NCI-H526 treated with DMSO at 0.1 percent for 48 hours (cell line): ENCODE results near the gene PXMP4.
"Not testable (repeated sequence)": the region's sequence is repeated elsewhere in the genome, so short reads cannot be mapped to it uniquely, and the experiment has no call there.

ENCODE experiments used
- DNase-seq: peaks from one replicate; lab custom pipeline; 2025; lab: John Stamatoyannopoulos, UW

The PXMP4 gene, protein sequence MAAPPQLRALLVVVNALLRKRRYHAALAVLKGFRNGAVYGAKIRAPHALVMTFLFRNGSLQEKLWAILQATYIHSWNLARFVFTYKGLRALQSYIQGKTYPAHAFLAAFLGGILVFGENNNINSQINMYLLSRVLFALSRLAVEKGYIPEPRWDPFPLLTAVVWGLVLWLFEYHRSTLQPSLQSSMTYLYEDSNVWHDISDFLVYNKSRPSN

DNA sequence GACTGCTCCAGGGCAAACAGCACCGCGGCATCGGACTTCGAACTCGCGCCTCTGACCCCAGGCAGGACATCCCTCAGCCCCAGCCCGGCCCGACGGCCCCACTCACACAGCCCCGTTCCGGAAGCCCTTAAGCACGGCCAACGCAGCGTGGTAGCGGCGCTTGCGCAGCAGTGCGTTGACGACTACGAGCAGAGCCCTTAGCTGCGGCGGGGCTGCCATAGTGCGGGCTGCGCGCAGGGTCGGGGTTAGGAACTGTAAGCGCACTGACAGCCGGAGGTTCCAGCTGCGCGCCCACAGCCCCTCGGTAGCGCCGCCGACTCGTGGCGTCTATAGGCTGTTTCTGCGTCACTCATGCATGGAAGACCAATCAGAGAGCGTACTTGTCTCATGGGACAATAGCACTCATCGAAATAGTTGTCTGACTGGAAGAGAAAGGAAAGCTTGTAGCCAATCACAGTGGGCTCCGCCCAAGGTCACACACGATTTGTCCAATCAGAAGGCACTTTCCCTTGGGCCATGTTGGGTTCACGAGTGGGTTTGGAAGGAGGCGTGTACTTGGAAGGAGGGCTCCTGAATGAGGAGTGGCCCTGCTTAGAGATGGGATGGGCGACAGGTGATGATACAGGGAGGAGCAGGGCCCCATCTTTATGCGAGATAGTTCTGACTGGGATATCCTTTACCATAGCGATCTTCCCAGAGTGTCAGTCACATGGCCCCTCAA, at the start of gene PXMP4:
Gene PXMP4, minus strand, starts transcription at position 322 of the 721 bp plus-strand sequence. Its CDS starts 103 bp downstream, at position 219.
- peak; percentile 100 for DNase-seq

- no peak for DNase-seq
Measured at GRCh38 chr20:33769043-33769442, 48.9 kb upstream of the PXMP4 start.

- no peak for DNase-seq
Measured at GRCh38 chr20:33767777-33768138, 47.6 kb upstream of the PXMP4 start.

DNA sequence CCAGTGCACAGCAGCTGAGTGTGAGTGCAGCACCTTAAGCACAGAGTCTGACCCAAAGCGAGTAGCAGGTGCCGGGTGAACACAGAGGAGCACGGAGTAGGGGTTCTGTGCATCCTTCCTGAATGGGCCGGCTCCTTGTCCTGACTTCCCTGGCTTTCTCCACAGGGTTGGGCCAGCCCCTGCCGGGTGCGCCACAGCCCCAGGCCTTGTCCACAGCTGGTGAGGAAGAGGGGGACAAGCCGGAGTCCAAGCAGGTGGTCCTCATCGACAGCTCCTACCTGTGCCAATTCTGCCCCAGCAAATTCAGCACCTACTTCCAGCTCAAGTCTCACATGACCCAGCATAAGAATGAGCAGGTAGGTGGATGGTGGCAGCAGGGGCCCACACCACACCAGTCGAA, 46.6 kb upstream of the PXMP4 start:
- no peak for DNase-seq

GRCh38 chr20:33765592-33765991, 45.5 kb upstream of the PXMP4 start:
- no peak for DNase-seq

DNA sequence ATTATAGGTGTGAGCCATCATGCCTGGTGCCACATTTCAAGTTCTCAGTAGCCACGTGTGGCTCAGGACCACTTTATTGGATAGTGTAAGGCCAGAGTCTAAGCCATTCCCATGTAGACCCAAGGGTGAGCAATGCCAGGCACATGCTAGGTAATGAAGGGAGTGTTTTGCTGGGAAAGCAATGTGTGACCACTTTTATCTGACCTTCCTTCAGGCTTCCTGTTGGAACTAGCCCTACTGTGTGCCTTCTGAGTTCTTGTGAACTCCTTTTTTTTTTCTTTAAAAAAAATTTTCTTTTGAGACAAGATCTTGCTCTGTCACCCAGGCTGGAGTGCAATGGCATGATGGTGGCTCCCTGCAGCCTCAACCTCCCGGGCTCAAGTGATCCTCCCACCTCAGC, 45.0 kb upstream of the PXMP4 start:
- no peak for DNase-seq

GRCh38 chr20:33761698-33762250, 41.7 kb upstream of the PXMP4 start:
- DNase-seq, result no peak

GRCh38 chr20:33757458-33757857, 37.3 kb upstream of the PXMP4 start:
- DNase-seq, result no peak

GRCh38 chr20:33757046-33757445, 36.9 kb upstream of the PXMP4 start:
- DNase-seq, result no peak

DNA sequence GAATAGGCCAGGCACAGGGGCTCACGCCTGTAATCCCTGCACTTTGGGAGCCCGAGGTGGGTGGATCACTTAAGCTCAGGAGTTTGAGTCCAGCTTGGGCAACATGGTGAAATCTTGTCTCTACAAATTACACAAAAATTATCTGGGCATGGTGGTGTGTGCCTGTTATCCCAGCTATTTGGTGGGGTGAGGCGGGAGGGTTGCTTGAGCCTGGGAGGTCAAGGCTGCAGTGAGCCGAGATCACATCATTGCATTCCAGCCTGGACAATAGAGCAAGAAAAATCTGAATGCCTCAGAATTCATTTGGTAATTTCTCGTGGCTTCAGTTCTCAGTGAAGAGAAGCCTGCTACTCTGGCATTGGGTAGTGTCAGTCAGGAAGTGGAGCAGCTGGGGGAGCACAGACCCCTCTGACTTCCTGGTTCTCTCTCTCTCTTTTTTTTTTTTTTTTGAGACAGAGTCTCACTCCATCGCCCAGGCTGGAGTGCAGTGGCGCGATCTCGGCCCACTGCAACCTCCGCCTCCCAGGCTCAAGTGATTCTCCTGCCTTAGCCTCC, 35.9 kb upstream of the PXMP4 start:
- not testable (repeated sequence) for DNase-seq

GRCh38 chr20:33753763-33754162, 33.7 kb upstream of the PXMP4 start:
- DNase-seq, result no peak

DNA sequence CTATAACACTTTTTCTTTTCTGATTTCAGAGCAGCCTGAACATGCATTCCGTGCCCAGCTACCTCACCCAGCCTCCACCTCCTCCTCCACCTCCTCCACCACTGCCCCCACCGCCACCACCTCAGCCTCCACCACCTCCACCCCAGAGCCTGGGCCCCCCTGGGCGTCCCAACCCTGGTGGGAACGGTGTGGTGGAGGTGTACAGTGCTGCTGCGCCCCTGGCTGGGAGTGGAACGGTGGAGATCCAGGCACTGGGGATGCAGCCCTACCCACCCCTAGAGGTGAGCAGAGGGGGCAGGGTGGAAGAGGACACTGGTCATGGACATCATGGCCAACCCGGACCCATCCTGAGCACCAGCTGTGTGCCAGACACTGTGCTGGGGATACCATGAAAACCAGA, 33.0 kb upstream of the PXMP4 start:
- no peak for DNase-seq

GRCh38 chr20:33751775-33752174, 31.7 kb upstream of the PXMP4 start:
- DNase-seq, result no peak

DNA sequence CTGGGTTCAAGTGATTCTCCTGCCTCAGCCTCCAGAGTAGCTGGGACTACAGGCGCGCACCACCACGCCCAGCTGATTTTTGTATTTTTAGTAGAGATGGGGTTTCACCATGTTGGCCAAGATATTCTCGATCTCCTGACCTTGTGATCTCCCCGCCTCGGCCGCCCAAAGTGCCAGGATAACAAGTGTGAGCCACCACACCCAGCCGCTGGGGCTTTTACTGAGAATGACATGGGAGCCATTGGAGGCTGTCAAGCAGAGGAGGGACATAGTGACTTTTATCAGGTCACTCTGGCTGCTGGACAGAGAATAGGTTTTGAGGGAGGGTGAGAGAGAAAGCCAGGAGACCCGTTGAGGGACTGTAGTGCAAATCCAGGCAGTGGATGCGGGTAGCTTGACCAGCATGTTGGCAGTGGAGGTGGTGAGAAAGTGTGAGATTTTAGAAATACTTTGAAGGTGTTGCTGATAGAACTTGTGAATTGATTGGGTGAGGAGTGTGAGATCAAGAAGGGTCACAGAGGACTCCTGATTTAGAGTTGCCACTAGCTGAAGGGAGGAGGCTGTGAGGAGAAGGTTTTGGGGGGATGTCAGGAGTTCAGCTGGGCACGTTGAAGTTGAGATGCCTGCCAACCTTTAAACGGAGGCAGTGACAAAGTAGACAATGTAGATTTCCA, 26.4 kb upstream of the PXMP4 start:
- no peak for DNase-seq

GRCh38 chr20:33744773-33745385, 24.8 kb upstream of the PXMP4 start:
- DNase-seq, result no peak

- no peak for DNase-seq
Measured at GRCh38 chr20:33744181-33744580, 24.1 kb upstream of the PXMP4 start.

- no peak for DNase-seq
Measured at GRCh38 chr20:33740189-33740588, 20.1 kb upstream of the PXMP4 start.

DNA sequence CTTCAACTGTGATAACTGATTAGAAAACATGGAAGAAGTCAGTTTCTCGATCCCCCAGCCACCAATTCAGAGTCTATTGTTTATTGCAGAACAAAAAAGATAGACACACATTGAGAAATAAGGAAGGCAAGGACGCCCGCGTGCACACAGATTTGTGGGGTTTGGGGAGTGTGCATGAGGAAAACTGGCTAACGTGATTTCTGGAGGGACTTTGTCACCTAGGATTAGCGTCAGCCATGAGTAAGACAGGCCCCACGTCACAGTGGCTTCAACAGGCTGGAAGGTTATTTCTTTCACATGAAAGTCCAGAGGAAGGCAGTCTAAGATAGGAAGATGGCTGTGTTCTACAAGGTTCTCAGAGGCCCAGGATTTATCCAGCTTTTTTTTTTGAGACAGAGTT, 19.4 kb upstream of the PXMP4 start:
- DNase-seq, result no peak

GRCh38 chr20:33736962-33737361, 16.9 kb upstream of the PXMP4 start:
- no peak for DNase-seq

- peak; percentile 49 for DNase-seq
Measured at GRCh38 chr20:33733654-33734576, 13.8 kb upstream of the PXMP4 start.
